ENCODE data around the gene PUSL1.

DNA sequence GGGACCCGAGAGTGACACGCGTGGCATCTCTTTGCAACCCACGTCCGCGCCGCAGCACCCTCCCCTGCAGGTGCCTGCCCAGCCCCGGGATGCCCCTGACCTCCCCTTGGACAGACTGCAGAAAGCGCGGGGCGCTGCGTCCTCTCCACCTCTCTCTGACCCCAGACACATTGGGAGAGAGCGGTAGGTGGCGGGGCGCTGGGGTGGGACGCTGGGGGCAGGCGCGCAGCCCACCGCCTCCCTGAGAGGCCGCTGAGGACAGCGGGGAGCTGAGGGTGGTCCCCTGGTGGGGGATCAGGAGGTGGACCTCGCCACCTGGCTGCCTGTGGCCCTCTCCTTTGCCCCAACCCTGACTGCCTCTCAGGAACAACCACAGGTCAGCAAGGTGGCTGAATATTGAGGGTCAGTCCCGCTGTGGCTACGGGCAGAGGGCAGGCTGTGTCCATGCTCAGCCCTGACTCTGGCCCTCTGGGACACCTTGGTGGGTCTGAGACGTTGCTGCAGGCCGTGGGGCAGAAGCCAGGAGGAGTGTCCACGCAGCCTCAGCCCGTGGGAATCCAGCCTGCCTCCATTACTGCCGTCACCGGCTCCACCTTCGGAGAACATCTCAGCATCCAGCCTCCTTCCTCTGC is 34.0 kb upstream of the PUSL1 start:
- TF ChIP-seq EZH2 (IDR thresholded peaks at IDR 0.05) (no peak), POLR2AphosphoS5 (IDR thresholded peaks at IDR 0.05; ENCODE audit: borderline replicate concordance, low read depth, low read length) (no peak), FOXP2 (optimal IDR thresholded peaks at IDR 0.05; ENCODE audit: control extremely low read depth, extremely low read length, insufficient read depth) (no peak)
